Measurements from ENCODE around the gene PITRM1.

Gene PITRM1

DNA sequence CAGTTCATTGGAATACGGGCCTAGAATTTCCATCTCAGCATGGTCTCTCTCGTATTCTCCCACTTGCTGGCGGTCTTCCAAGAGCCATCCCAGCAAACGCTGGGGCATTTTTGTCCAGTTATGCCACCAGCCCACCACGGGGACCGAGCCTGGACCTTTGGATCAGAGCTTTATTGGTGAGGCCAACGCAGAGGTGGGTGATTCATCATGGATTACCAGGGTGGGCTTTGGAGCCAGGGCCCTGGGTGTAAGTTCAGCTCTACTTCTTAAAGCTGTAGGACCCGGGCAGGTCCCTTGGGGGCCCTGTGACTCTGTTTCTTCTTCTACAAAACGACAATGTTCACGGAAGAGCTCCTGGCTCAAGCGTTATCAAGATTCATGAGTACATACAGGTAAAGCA, 22.7 kb upstream of the PITRM1 start:
- Histone ChIP-seq H3K79me2 (ENCODE audit: insufficient read depth, low read length) (no peaks in the 10 kb centered on the region), H3K27ac (ENCODE audit: low read depth, low read length, poor library complexity, severe bottlenecking) (no peak overlapping the region), H4K20me1 (ENCODE audit: insufficient read depth, low read length) (no peaks in the 10 kb centered on the region), H3F3A (ENCODE audit: insufficient read depth, low read length) (no peaks in the 10 kb centered on the region), H3K4me3 (ENCODE audit: low read depth, low read length, poor library complexity, severe bottlenecking) (no peak overlapping the region), H3K36me3 (ENCODE audit: insufficient read depth, low read length) (no peaks in the 10 kb centered on the region), H3K4me1 (ENCODE audit: insufficient read depth, low read length, severe bottlenecking) (no peaks in the 10 kb centered on the region), H3K9me3 (ENCODE audit: low read length) (no peaks in the 10 kb centered on the region), H3K4me2 (ENCODE audit: low read length) (no peak overlapping the region), H3K9me2 (ENCODE audit: low read depth, low read length) (no peaks in the 10 kb centered on the region), H3K9ac (ENCODE audit: low read length) (no peak overlapping the region), H2AFZ (ENCODE audit: low read length) (no peak overlapping the region), H3K27me3 (ENCODE audit: insufficient read depth, low read length) (no peaks in the 10 kb centered on the region)
- TF ChIP-seq EZH2 (IDR thresholded peaks at IDR 0.05; ENCODE audit: borderline replicate concordance, low read length) (no peak), CTCF (IDR thresholded peaks at IDR 0.05; ENCODE audit: low read length) (no peak)

- Histone ChIP-seq H3K27ac (ENCODE audit: low read depth, low read length, poor library complexity, severe bottlenecking) (no peak overlapping the region), H4K20me1 (ENCODE audit: insufficient read depth, low read length) (no peaks in the 10 kb centered on the region), H2AFZ (ENCODE audit: low read length) (no peak overlapping the region), H3K27me3 (ENCODE audit: insufficient read depth, low read length) (no peaks in the 10 kb centered on the region), H3K9me2 (ENCODE audit: low read depth, low read length) (no peaks in the 10 kb centered on the region), H3K4me1 (ENCODE audit: insufficient read depth, low read length, severe bottlenecking) (no peaks in the 10 kb centered on the region), H3K9me3 (ENCODE audit: low read length) (no peaks in the 10 kb centered on the region), H3K9ac (ENCODE audit: low read length) (no peak overlapping the region), H3K79me2 (ENCODE audit: insufficient read depth, low read length) (no peaks in the 10 kb centered on the region), H3F3A (ENCODE audit: insufficient read depth, low read length) (no peaks in the 10 kb centered on the region), H3K36me3 (ENCODE audit: insufficient read depth, low read length) (no peaks in the 10 kb centered on the region), H3K4me3 (ENCODE audit: low read depth, low read length, poor library complexity, severe bottlenecking) (no peak overlapping the region), H3K4me2 (ENCODE audit: low read length) (no peak overlapping the region)
- no peak for TF ChIP-seq CTCF (IDR thresholded peaks at IDR 0.05; ENCODE audit: low read length)
- TF ChIP-seq EZH2 (IDR thresholded peaks at IDR 0.05; ENCODE audit: borderline replicate concordance, low read length), result no peak
These were observed 22.3 kb upstream of the PITRM1 start for GRCh38 chr10:3194871-3195270.

DNA sequence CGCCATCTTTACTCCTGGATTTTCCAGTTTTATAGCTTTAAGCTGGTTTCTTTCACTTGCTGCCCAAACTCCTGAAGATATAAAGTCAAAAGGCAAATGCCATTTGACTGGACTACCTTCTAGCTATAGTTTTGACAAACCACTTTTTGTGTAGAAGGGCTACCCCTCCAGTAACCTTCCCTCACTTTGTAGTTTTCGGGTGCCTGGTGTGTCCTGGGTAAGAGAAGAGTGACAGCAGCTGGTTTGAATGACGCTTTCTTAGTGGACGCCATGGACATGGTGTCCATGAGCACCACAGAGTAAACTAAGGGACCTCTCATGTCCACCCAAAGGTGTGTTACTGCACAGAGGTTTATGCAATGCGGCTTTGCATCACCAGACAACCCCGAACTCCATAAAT, 21.2 kb upstream of the PITRM1 start:
- H3K4me3 ChIP-seq (ENCODE audit: low read depth, low read length, poor library complexity, severe bottlenecking), result no peak overlapping the region
- H3K9me3 ChIP-seq (ENCODE audit: low read length), result no peaks in the 10 kb centered on the region
- no peak overlapping the region for H2AFZ ChIP-seq (ENCODE audit: low read length)
- no peaks in the 10 kb centered on the region for H3K4me1 ChIP-seq (ENCODE audit: insufficient read depth, low read length, severe bottlenecking)
- TF ChIP-seq EZH2 (IDR thresholded peaks at IDR 0.05; ENCODE audit: borderline replicate concordance, low read length) (no peak), CTCF (IDR thresholded peaks at IDR 0.05; ENCODE audit: low read length) (no peak)
- H3K9me2 ChIP-seq (ENCODE audit: low read depth, low read length), result no peaks in the 10 kb centered on the region
- no peaks in the 10 kb centered on the region for H4K20me1 ChIP-seq (ENCODE audit: insufficient read depth, low read length)
- no peaks in the 10 kb centered on the region for H3K27me3 ChIP-seq (ENCODE audit: insufficient read depth, low read length)
- H3F3A ChIP-seq (ENCODE audit: insufficient read depth, low read length), result no peaks in the 10 kb centered on the region
- H3K27ac ChIP-seq (ENCODE audit: low read depth, low read length, poor library complexity, severe bottlenecking), result no peak overlapping the region
- no peaks in the 10 kb centered on the region for H3K36me3 ChIP-seq (ENCODE audit: insufficient read depth, low read length)
- no peak overlapping the region for H3K4me2 ChIP-seq (ENCODE audit: low read length)
- no peaks in the 10 kb centered on the region for H3K79me2 ChIP-seq (ENCODE audit: insufficient read depth, low read length)
- H3K9ac ChIP-seq (ENCODE audit: low read length), result no peak overlapping the region
